PC-9 (cell line): ENCODE data around the gene RPL37A.
A peak's percentile ranks its signal among the peaks of the same experiment; 100 is the strongest.

Experiments used
- EZH2 ChIP-seq: fragments of 200-600 bp; sonication (generic); IDR thresholded peaks from 2 replicates; pipeline ENCODE4 v1.8.0; 2017; ENCODE audit warnings: antibody characterized with exemption, low read depth
- TF ChIP-seq, protein P1 (sequence below): fragments of 200-600 bp; sonication (generic); conservative IDR thresholded peaks from 2 replicates; pipeline ENCODE4 v1.6.1; 2017; ENCODE audit warnings: mixed run types, antibody characterized with exemption, mild to moderate bottlenecking, moderate library complexity

DNA sequence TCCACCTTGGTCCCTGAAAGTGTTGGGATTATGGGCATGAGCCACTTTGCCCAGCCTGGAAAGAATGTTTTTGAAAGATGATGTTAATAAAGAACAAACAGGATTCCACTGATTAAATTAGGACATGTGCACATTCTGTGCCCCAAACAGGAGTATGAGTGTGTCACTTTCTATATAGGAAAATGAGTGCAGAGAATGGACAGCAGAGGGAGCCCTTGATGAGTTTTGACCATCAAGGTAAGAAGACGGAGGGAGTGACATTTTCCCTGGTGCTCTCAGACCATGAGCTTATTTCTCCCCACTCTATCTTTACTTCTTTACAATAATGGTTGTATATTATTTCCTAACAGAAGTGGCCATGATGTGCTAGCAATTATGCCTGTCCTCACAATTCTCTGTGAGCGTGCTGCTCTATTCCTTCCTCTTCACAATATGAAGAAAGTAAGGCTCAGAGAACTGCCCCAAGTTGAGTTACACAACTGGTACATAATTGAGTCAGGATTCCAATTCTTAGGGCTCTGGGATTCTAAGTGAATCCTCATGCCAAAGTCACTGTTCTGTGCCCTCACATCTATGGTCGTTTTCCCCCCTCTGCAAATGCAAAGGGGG lies 20.6 kb downstream of the RPL37A start:
- TF ChIP-seq, protein P1, sequence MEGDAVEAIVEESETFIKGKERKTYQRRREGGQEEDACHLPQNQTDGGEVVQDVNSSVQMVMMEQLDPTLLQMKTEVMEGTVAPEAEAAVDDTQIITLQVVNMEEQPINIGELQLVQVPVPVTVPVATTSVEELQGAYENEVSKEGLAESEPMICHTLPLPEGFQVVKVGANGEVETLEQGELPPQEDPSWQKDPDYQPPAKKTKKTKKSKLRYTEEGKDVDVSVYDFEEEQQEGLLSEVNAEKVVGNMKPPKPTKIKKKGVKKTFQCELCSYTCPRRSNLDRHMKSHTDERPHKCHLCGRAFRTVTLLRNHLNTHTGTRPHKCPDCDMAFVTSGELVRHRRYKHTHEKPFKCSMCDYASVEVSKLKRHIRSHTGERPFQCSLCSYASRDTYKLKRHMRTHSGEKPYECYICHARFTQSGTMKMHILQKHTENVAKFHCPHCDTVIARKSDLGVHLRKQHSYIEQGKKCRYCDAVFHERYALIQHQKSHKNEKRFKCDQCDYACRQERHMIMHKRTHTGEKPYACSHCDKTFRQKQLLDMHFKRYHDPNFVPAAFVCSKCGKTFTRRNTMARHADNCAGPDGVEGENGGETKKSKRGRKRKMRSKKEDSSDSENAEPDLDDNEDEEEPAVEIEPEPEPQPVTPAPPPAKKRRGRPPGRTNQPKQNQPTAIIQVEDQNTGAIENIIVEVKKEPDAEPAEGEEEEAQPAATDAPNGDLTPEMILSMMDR, result peak; percentile 86
- TF ChIP-seq EZH2, result no peak
